ENCODE measurements around the gene CEP170. TPM values are rescaled to one million over a fixed set of nuclear protein-coding genes. Genes with fewer than 3 reads are reported as not detected.

The CEP170 gene
- total RNA-seq, 2 donors from 2014 or later = 59.8 to 74.3 TPM

- TF ChIP-seq CTCF (IDR thresholded peaks at IDR 0.05) = no peak
- DNase-seq (ENCODE audit: low spot score) (no peak), ATAC-seq (ENCODE audit: insufficient number of reproducible peaks, low FRiP score, low read depth) (no peak)
- Histone ChIP-seq H3K27ac (no peak overlapping the region), H3K36me3 (no peaks in the 10 kb centered on the region), H3K4me1 (ENCODE audit: control insufficient read depth in 1 of 2, low read depth in 2 of 2) (peaks cover 22 to 45% of the 10 kb centered on the region in 2 donors), H3K9me3 (no peaks in the 10 kb centered on the region), H3K27me3 (replicated peaks; ENCODE audit: insufficient read depth) (no peaks in the 10 kb centered on the region), H3K4me3 (no peak overlapping the region)
These were observed 9.6 kb upstream of the CEP170 start for GRCh38 chr1:243264717-243265116.

- H3K9me3 ChIP-seq = no peaks in the 10 kb centered on the region
- no peaks in the 10 kb centered on the region for H3K36me3 ChIP-seq
- peaks cover 26 to 28% of the 10 kb centered on the region in 2 donors for H3K4me1 ChIP-seq (ENCODE audit: control insufficient read depth in 1 of 2, low read depth in 2 of 2)
- H3K27ac ChIP-seq = no peak overlapping the region
- no peak for TF ChIP-seq CTCF (IDR thresholded peaks at IDR 0.05)
- H3K4me3 ChIP-seq = no peak overlapping the region
- ATAC-seq (ENCODE audit: insufficient number of reproducible peaks, low FRiP score, low read depth) (no peak), DNase-seq (ENCODE audit: low spot score) (no peak)
- H3K27me3 ChIP-seq (replicated peaks; ENCODE audit: insufficient read depth) = no peaks in the 10 kb centered on the region
These were observed 6.3 kb upstream of the CEP170 start for GRCh38 chr1:243261390-243261789.

GRCh38 chr1:243260221-243260880, 5.3 kb upstream of the CEP170 start:
- no peak for TF ChIP-seq CTCF (IDR thresholded peaks at IDR 0.05)
- ATAC-seq (ENCODE audit: insufficient number of reproducible peaks, low FRiP score, low read depth) (no peak), DNase-seq (ENCODE audit: low spot score) (no peak)
- Histone ChIP-seq H3K9me3 (no peaks in the 10 kb centered on the region), H3K27ac (no peak overlapping the region), H3K4me3 (no peak overlapping the region), H3K4me1 (ENCODE audit: control insufficient read depth in 1 of 2, low read depth in 2 of 2) (peaks cover 22 to 25% of the 10 kb centered on the region in 2 donors), H3K27me3 (replicated peaks; ENCODE audit: insufficient read depth) (no peaks in the 10 kb centered on the region), H3K36me3 (no peaks in the 10 kb centered on the region)

- no peaks in the 10 kb centered on the region for H3K27me3 ChIP-seq (replicated peaks; ENCODE audit: insufficient read depth)
- peaks cover 22 to 25% of the 10 kb centered on the region in 2 donors for H3K4me1 ChIP-seq (ENCODE audit: control insufficient read depth in 1 of 2, low read depth in 2 of 2)
- ATAC-seq (ENCODE audit: insufficient number of reproducible peaks, low FRiP score, low read depth) (no peak), DNase-seq (ENCODE audit: low spot score) (no peak)
- no peak for TF ChIP-seq CTCF (IDR thresholded peaks at IDR 0.05)
- H3K9me3 ChIP-seq = no peaks in the 10 kb centered on the region
- no peaks in the 10 kb centered on the region for H3K36me3 ChIP-seq
- no peak overlapping the region for H3K27ac ChIP-seq
- H3K4me3 ChIP-seq = no peak overlapping the region
These were observed 3.6 kb upstream of the CEP170 start for GRCh38 chr1:243258731-243259130.

- no peaks in the 10 kb centered on the region for H3K9me3 ChIP-seq
- no peaks in the 10 kb centered on the region for H3K27me3 ChIP-seq (replicated peaks; ENCODE audit: insufficient read depth)
- peaks cover 37% of the 10 kb centered on the region in 2 donors for H3K4me1 ChIP-seq (ENCODE audit: control insufficient read depth in 1 of 2, low read depth in 2 of 2)
- peak overlapping the region; percentile 98 for H3K4me3 ChIP-seq
- H3K36me3 ChIP-seq = no peaks in the 10 kb centered on the region
- ATAC-seq (ENCODE audit: insufficient number of reproducible peaks, low FRiP score, low read depth) (no peak), DNase-seq (ENCODE audit: low spot score) (no peak)
- TF ChIP-seq CTCF (IDR thresholded peaks at IDR 0.05) = no peak
- no peak overlapping the region for H3K27ac ChIP-seq
These were observed 2.1 kb upstream of the CEP170 start for GRCh38 chr1:243257189-243257588.
